HG02884 (cell line): ENCODE results near the gene CRYM.
"Not testable (repeated sequence)": the region's sequence is repeated elsewhere in the genome, so short reads cannot be mapped to it uniquely, and the experiment has no call there.

Experiments
- ATAC-seq: cut with Tn5 transposase; IDR thresholded peaks from one replicate; pipeline ENCODE4 v1.9.1; 2021; ENCODE audit warnings: mild to moderate bottlenecking, moderate library complexity; ENCODE audit not compliant: unreplicated experiment

Gene CRYM

GRCh38 chr16:21250072-21250923 lies 27.8 kb downstream of the CRYM start:
- no peak for ATAC-seq

- ATAC-seq = not testable (repeated sequence)
Observed at GRCh38 chr16:21248179-21248578, 29.9 kb downstream of the CRYM start.

- ATAC-seq = no peak
Observed at GRCh38 chr16:21244518-21245215, 33.4 kb downstream of the CRYM start.

- ATAC-seq = no peak
Observed at GRCh38 chr16:21242756-21243155, 35.3 kb downstream of the CRYM start.

GRCh38 chr16:21239646-21240045 lies 38.4 kb downstream of the CRYM start:
- no peak for ATAC-seq

GRCh38 chr16:21236831-21237230 lies 41.3 kb downstream of the CRYM start:
- ATAC-seq = no peak

- ATAC-seq = no peak
Observed at GRCh38 chr16:21235199-21235585, 42.9 kb downstream of the CRYM start.

- no peak for ATAC-seq
Observed at GRCh38 chr16:21233521-21234150, 44.5 kb downstream of the CRYM start, which contains the start of gene ANKS4B. Gene ANKS4B (plus strand): TSS chr16:21233699. CDS start chr16:21233738, 39 bp downstream.

- ATAC-seq = no peak
Observed at GRCh38 chr16:21233045-21233520, 45.0 kb downstream of the CRYM start.

- no peak for ATAC-seq
Observed at GRCh38 chr16:21228361-21228872, 49.7 kb downstream of the CRYM start.

GRCh38 chr16:21227866-21228265 lies 50.2 kb downstream of the CRYM start:
- ATAC-seq = no peak

GRCh38 chr16:21226749-21227148 lies 51.3 kb downstream of the CRYM start:
- ATAC-seq = no peak

- no peak for ATAC-seq
Observed at GRCh38 chr16:21224800-21225199, 53.3 kb downstream of the CRYM start.

- ATAC-seq = no peak
Observed at GRCh38 chr16:21223787-21224186, 54.3 kb downstream of the CRYM start.

GRCh38 chr16:21222495-21223337 lies 55.4 kb downstream of the CRYM start:
- ATAC-seq = no peak

- ATAC-seq = no peak
Observed at GRCh38 chr16:21219551-21219950, 58.5 kb downstream of the CRYM start.

- ATAC-seq = no peak
Observed at GRCh38 chr16:21218153-21218552, 59.9 kb downstream of the CRYM start.

GRCh38 chr16:21217121-21217520 lies 61.0 kb downstream of the CRYM start:
- no peak for ATAC-seq

- ATAC-seq = no peak
Observed at GRCh38 chr16:21214086-21214485, 64.0 kb downstream of the CRYM start.

GRCh38 chr16:21211486-21211885 lies 66.6 kb downstream of the CRYM start, which contains the start of gene ZP2:
Gene ZP2 (minus strand): TSS chr16:21211574. CDS start chr16:21211547, 27 bp downstream.
- ATAC-seq = no peak
